GM12878 (cell line): ENCODE results near the gene CORO2B. TPM values are rescaled to one million over a fixed set of nuclear protein-coding genes. Genes with fewer than 3 reads are reported as not detected.

Experiments
- ATAC-seq: fragments of 200-7000 bp; cut with Tn5 transposase; 3 replicates; pipeline ENCODE4 v1.9.1; 2020; ENCODE audit warnings: mild to moderate bottlenecking, moderate library complexity
- BruUV-seq: library from RNA; stranded (reverse); fragments of 400-500 nt; replicated peaks from 2 replicates; lab custom pipeline; 2021; lab: Mats Ljungman, UMichigan
- CTCF ChIA-PET: fragments of 300-600 bp; sonication (Branson Sonifier 250); formaldehyde crosslinking; extraction: SDS; loops from one replicate; lab custom pipeline; 2021; ENCODE audit warnings: inconsistent platforms; lab: Yijun Ruan, JAX
- POLR2A ChIA-PET: fragments of 350-600 bp; formaldehyde crosslinking; extraction: SDS; loops from one replicate; lab custom pipeline; 2021; ENCODE audit warnings: inconsistent platforms; lab: Charles Lee
- RAD21 ChIA-PET: fragments of 300-600 bp; sonication (Branson Sonifier 250); formaldehyde crosslinking; loops from one replicate; lab custom pipeline; 2023; ENCODE audit warnings: antibody characterized with exemption; ENCODE audit not compliant: unreplicated experiment; lab: Charles Lee
- SMC1A ChIA-PET: fragments of 300-600 bp; sonication (Branson Sonifier 250); formaldehyde crosslinking; loops from one replicate; lab custom pipeline; 2023; ENCODE audit not compliant: unreplicated experiment, uncharacterized antibody; lab: Charles Lee
- DNase-seq: peaks from one replicate; pipeline ENCODE4 v3.0.0-alpha.2; 2011; ENCODE audit warnings: low read depth, low spot score
- FAIRE-seq: peaks from 3 replicates; lab custom pipeline; 2011; peaks lifted over from hg19 to GRCh38; lab: Jason Lieb, UNC
- H2AFZ ChIP-seq: 2 replicates; pipeline ENCODE4 v1.6.0; 2011; ENCODE audit warnings: low read depth, low read length, control low read depth; ENCODE audit not compliant: control insufficient read depth
- H3K27ac ChIP-seq: 2 replicates; pipeline ENCODE4 v1.5.1; 2011; ENCODE audit warnings: control low read depth; ENCODE audit not compliant: control insufficient read depth, insufficient read depth
- H3K27me3 ChIP-seq, 2 experiments: replicated peaks in 1 of 2; 2 replicates each; pipeline versions ENCODE4 v1.6.0 to v1.6.1; 2011; ENCODE audit warnings: low read length in 1 of 2; ENCODE audit not compliant: control insufficient read depth in 2 of 2, insufficient read depth in 2 of 2
- H3K36me3 ChIP-seq, 2 experiments: 2 replicates each; pipeline ENCODE4 v1.5.1; 2011; ENCODE audit warnings: low read length in 1 of 2; ENCODE audit not compliant: control insufficient read depth in 2 of 2, insufficient read depth in 2 of 2
- H3K4me1 ChIP-seq: 2 replicates; pipeline ENCODE4 v1.6.1; 2011; ENCODE audit warnings: mild to moderate bottlenecking, low read length, moderate library complexity, mixed read lengths; ENCODE audit not compliant: control insufficient read depth, insufficient read depth
- H3K4me2 ChIP-seq: 2 replicates; pipeline ENCODE4 v1.6.0; 2011; ENCODE audit warnings: control low read depth; ENCODE audit not compliant: control insufficient read depth, insufficient read depth
- H3K4me3 ChIP-seq: fragments of 200-600 bp; sonication (generic); 2 replicates; pipeline ENCODE4 v1.5.1; 2016
- H3K79me2 ChIP-seq: 2 replicates; pipeline ENCODE4 v1.6.0; 2011; ENCODE audit warnings: low read length; ENCODE audit not compliant: control insufficient read depth, insufficient read depth
- H3K9ac ChIP-seq: 2 replicates; pipeline ENCODE4 v1.8.0; 2011; ENCODE audit warnings: low read length, control low read depth, mixed read lengths; ENCODE audit not compliant: control insufficient read depth, insufficient read depth
- H3K9me3 ChIP-seq: replicated peaks from 3 replicates; pipeline ENCODE4 v1.5.1; 2011; ENCODE audit warnings: mild to moderate bottlenecking, low read length; ENCODE audit not compliant: control insufficient read depth, insufficient read depth
- H4K20me1 ChIP-seq: 2 replicates; pipeline ENCODE4 v1.6.0; 2011; ENCODE audit not compliant: control insufficient read depth, insufficient read depth
- ELK1 ChIP-seq: IDR thresholded peaks from 2 replicates; pipeline ENCODE4 v1.6.1; 2012; ENCODE audit warnings: low read depth, low read length, improper control_type of control experiment
- ETV6 ChIP-seq, 2 experiments: fragments of 450-650 bp in 1 of 2; IDR thresholded peaks in 1 of 2; conservative IDR thresholded peaks in 1 of 2; 2 replicates each; pipeline ENCODE4 v1.6.1; 2014; ENCODE audit warnings: antibody characterized with exemption in 1 of 2, borderline replicate concordance in 1 of 2, low read depth in 1 of 2, mild to moderate bottlenecking in 1 of 2, moderate library complexity in 1 of 2
- IKZF2 ChIP-seq, 2 experiments: fragments of 450-650 bp; IDR thresholded peaks; 2 replicates each; pipeline ENCODE4 v1.6.1; 2017; ENCODE audit warnings: mild to moderate bottlenecking in 2 of 2, moderate library complexity in 2 of 2
- IRF4 ChIP-seq: IDR thresholded peaks from 2 replicates; pipeline ENCODE4 v1.6.1; 2011; ENCODE audit warnings: low read depth, low read length
- MEF2B ChIP-seq: fragments of 450-650 bp; IDR thresholded peaks from 2 replicates; pipeline ENCODE4 v1.6.1; 2018; ENCODE audit warnings: mild to moderate bottlenecking, moderate library complexity; ENCODE audit not compliant: partially characterized antibody, poor library complexity, severe bottlenecking
- MXI1 ChIP-seq: fragments of 150-350 bp; IDR thresholded peaks from 2 replicates; pipeline ENCODE4 v1.6.1; 2011; ENCODE audit warnings: low read depth, mild to moderate bottlenecking, inconsistent platforms, low read length, improper control_type of control experiment
- MYC ChIP-seq: IDR thresholded peaks from 2 replicates; pipeline ENCODE4 v1.6.1; 2011; ENCODE audit warnings: mild to moderate bottlenecking, low read length, moderate library complexity, inconsistent platforms; ENCODE audit not compliant: insufficient read depth, insufficient replicate concordance, insufficient read length, severe bottlenecking
- NFYB ChIP-seq: IDR thresholded peaks from 2 replicates; pipeline ENCODE4 v1.6.1; 2011; ENCODE audit warnings: low read depth, mild to moderate bottlenecking, low read length, improper control_type of control experiment, moderate library complexity; ENCODE audit not compliant: insufficient read depth
- NR2C1 ChIP-seq: fragments of 450-650 bp; IDR thresholded peaks from 2 replicates; pipeline ENCODE4 v1.6.1; 2017; ENCODE audit warnings: antibody characterized with exemption, mild to moderate bottlenecking, moderate library complexity
- NR2F1 ChIP-seq: fragments of 450-650 bp; conservative IDR thresholded peaks from 2 replicates; pipeline ENCODE4 v1.6.1; 2017; ENCODE audit warnings: mild to moderate bottlenecking
- SREBF2 ChIP-seq: IDR thresholded peaks from 2 replicates; pipeline ENCODE4 v1.6.1; 2012; ENCODE audit warnings: mild to moderate bottlenecking, low read length
- SRF ChIP-seq, 2 experiments: IDR thresholded peaks; 2 replicates each; pipeline ENCODE4 v1.6.1; 2011; ENCODE audit warnings: low read depth in 2 of 2, low read length in 2 of 2, mild to moderate bottlenecking in 1 of 2, moderate library complexity in 1 of 2
- SUZ12 ChIP-seq: fragments of 200-600 bp; sonication (generic); IDR thresholded peaks from one replicate; pipeline ENCODE4 v1.6.1; 2018; ENCODE audit warnings: antibody characterized with exemption, mild to moderate bottlenecking; ENCODE audit not compliant: unreplicated experiment
- TBL1XR1 ChIP-seq: IDR thresholded peaks from 2 replicates; pipeline ENCODE4 v1.6.1; 2012; ENCODE audit warnings: low read depth, low read length, improper control_type of control experiment
- ZNF207 ChIP-seq: fragments of 450-650 bp; IDR thresholded peaks from 2 replicates; pipeline ENCODE4 v1.6.1; 2014; ENCODE audit warnings: antibody characterized with exemption, mild to moderate bottlenecking, borderline replicate concordance
- WGBS: methylation state at CpG from one replicate; pipeline ENCODE4 v1.1.6; 2016; ENCODE audit warnings: low lambda C conversion rate; ENCODE audit not compliant: insufficient replicate concordance, insufficient coverage; ENCODE audit errors: missing lambda C conversion rate; 5-methylcytosine and 5-hydroxymethylcytosine counted together
- in situ Hi-C: fragments of 300-500 bp; cut with MboI; formaldehyde crosslinking; loops from 9 replicates; pipeline ENCODE4 v1.14.3; 2018; ENCODE audit warnings: mixed read lengths
- intact Hi-C: fragments of 100-400 bp; cut with micrococcal nuclease; formaldehyde crosslinking; loops from one replicate; pipeline ENCODE4 v1.14.2; 2022; ENCODE audit not compliant: unreplicated experiment
- polyA plus RNA-seq, 11 experiments: library from polyadenylated mRNA; depleted of rRNA in 4 of 11; unstranded in 6 of 11; stranded (reverse) in 5 of 11; fragments of >200 nt; fragmentation: Nextera tagmentation in 4 of 11; fragmentation: Illumina TruSeq in 1 of 11; extraction: Ambion mirVana in 4 of 11; extraction: Trizol in 1 of 11; gene quantifications; 1 replicate in 1 of 11; 2 replicates in 10 of 11; pipeline versions ENCODE4 v1.2.1 to v1.2.3, GENCODE V29; 2011 to 2016; ENCODE audit warnings: inconsistent platforms in 2 of 11, missing spikeins in 2 of 11, low read depth in 1 of 11
- total RNA-seq, 4 experiments: library from RNA; depleted of rRNA in 3 of 4; stranded (reverse); fragments of >200 nt in 3 of 4; fragmentation: Illumina TruSeq in 1 of 4; extraction: Trizol in 1 of 4; gene quantifications; 2 replicates each; pipeline versions ENCODE4 v1.2.1 to v1.2.3, GENCODE V29; 2013 to 2021
- TF ChIP-seq, protein P1 (sequence below): IDR thresholded peaks from 2 replicates; pipeline ENCODE4 v1.6.1; 2012; ENCODE audit warnings: low read length, inconsistent platforms
- TF ChIP-seq, protein P2 (sequence below): IDR thresholded peaks from 2 replicates; pipeline ENCODE4 v1.6.1; 2011; ENCODE audit warnings: borderline replicate concordance, low read depth, mild to moderate bottlenecking, moderate library complexity, mixed read lengths, low read length; ENCODE audit not compliant: insufficient read depth; ENCODE audit errors: extremely low read length
- TF ChIP-seq, protein P3 (sequence below): fragments of 450-650 bp; IDR thresholded peaks from 2 replicates; pipeline ENCODE4 v1.6.1; 2017; ENCODE audit warnings: borderline replicate concordance

Gene CORO2B
- total and polyA plus RNA-seq, 10 of the 15 experiments (the other 5 are each of a cell fraction or from before 2014, with no cell fraction given) = 0.05 to 0.73 (median 0.13) TPM; not detected in 4

DNA sequence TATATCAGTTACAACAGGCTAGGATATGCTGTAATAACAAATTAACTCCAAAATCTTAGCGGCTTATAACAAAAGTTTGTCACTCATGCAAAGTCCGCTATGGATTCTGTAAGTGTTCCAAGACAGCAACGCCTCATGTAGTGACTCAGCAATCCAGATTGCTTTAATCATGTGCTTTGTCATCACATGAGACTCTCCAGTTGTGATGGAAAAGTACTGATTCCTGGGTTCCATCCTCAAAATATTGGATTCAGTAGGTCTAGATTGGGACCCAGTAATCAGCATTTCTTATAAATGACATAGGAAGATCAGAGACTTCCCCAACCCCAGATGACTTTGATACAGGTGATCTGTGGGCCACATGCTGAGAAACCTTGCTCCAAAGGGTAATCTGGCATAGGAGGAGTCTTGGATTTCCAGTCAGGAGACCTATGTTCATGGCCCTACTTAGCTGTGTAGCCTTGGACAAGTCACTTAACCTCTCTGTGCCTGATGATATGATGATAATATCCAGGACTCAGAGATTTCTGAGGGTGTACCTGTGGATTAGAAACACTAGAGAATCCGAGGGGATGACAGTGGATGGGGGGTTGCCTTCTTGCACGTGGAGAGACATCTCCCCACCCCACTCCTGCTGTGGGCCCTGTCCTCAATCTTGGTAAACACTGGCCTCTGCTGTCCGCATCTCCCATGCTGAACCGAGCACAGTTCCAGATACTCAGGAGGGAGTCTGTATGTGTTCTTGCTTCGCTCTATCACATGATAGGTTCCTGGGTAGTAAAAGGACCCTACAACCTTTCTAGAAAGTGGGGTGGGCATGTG, 65.5 kb downstream of the CORO2B start:
- Histone ChIP-seq H3K4me2 (no peak overlapping the region), H3K4me1 (no peaks in the 10 kb centered on the region), H3K79me2 (no peaks in the 10 kb centered on the region), H3K36me3 (no peaks in the 10 kb centered on the region), H3K27ac (no peak overlapping the region), H2AFZ (no peak overlapping the region), H3K9ac (no peak overlapping the region), H3K27me3 (peaks cover 0 to 7% of the 10 kb centered on the region in 2 experiments; a peak in 2 of 4 replicates), H3K9me3 (no peaks in the 10 kb centered on the region), H4K20me1 (no peaks in the 10 kb centered on the region), H3K4me3 (no peak overlapping the region)
- CTCF ChIA-PET = no interaction called here
- in situ Hi-C loops (no loop called here), intact Hi-C loops (no loop called here)
- no TSS peak for BruUV-seq
- FAIRE-seq = no peak
- no peak for DNase-seq
- ATAC-seq = no peak
- POLR2A ChIA-PET = no interaction called here
- TF ChIP-seq IKZF2 (IDR thresholded peaks at IDR 0.05) (no peak), ZNF207 (no peak), SREBF2 (no peak), NFYB (no peak), MEF2B (no peak), SUZ12 (no peak), IRF4 (no peak), MYC (no peak), NR2C1 (no peak), ELK1 (no peak), SRF (IDR thresholded peaks at IDR 0.05; ENCODE audit: low read depth in 2 of 2, low read length in 2 of 2) (no peak), NR2F1 (no peak), TBL1XR1 (no peak), ETV6 (conservative IDR thresholded peaks at IDR 0.05 in 1 of 2, IDR thresholded peaks at IDR 0.05 in 1 of 2; ENCODE audit: borderline replicate concordance in 1 of 2, low read depth in 1 of 2) (no peak), MXI1 (no peak)
- TF ChIP-seq, protein P1, sequence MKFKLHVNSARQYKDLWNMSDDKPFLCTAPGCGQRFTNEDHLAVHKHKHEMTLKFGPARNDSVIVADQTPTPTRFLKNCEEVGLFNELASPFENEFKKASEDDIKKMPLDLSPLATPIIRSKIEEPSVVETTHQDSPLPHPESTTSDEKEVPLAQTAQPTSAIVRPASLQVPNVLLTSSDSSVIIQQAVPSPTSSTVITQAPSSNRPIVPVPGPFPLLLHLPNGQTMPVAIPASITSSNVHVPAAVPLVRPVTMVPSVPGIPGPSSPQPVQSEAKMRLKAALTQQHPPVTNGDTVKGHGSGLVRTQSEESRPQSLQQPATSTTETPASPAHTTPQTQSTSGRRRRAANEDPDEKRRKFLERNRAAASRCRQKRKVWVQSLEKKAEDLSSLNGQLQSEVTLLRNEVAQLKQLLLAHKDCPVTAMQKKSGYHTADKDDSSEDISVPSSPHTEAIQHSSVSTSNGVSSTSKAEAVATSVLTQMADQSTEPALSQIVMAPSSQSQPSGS = no peak
- TF ChIP-seq, protein P2, sequence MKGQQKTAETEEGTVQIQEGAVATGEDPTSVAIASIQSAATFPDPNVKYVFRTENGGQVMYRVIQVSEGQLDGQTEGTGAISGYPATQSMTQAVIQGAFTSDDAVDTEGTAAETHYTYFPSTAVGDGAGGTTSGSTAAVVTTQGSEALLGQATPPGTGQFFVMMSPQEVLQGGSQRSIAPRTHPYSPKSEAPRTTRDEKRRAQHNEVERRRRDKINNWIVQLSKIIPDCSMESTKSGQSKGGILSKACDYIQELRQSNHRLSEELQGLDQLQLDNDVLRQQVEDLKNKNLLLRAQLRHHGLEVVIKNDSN = no peak
- TF ChIP-seq, protein P3, sequence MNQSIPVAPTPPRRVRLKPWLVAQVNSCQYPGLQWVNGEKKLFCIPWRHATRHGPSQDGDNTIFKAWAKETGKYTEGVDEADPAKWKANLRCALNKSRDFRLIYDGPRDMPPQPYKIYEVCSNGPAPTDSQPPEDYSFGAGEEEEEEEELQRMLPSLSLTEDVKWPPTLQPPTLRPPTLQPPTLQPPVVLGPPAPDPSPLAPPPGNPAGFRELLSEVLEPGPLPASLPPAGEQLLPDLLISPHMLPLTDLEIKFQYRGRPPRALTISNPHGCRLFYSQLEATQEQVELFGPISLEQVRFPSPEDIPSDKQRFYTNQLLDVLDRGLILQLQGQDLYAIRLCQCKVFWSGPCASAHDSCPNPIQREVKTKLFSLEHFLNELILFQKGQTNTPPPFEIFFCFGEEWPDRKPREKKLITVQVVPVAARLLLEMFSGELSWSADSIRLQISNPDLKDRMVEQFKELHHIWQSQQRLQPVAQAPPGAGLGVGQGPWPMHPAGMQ = no peak
- RAD21 ChIA-PET = no interaction called here
- 39% methylated on average over 8 of the region's 8 CpGs for WGBS
- SMC1A ChIA-PET = no interaction called here
